ENCODE measurements around the gene CDK18. TPM values are rescaled to one million over a fixed set of nuclear protein-coding genes. Genes with fewer than 3 reads are reported as not detected.

The CDK18 gene
- total RNA-seq, 2 donors from 2014 or later: 27.9 to 46.0 TPM

GRCh38 chr1:205522692-205523091, 18.2 kb downstream of the CDK18 start:
- no peak for TF ChIP-seq CTCF (IDR thresholded peaks at IDR 0.05)
- no peaks in the 10 kb centered on the region for H3K36me3 ChIP-seq
- peaks cover 7% of the 10 kb centered on the region for H3K4me1 ChIP-seq
- no peaks in the 10 kb centered on the region for H3K9me3 ChIP-seq
- H3K9ac ChIP-seq (ENCODE audit: low read depth in 2 of 2, low read length in 2 of 2): no peak overlapping the region
- intact Hi-C loops (cut with DNase I): loop anchor here (10.0 kb wide), 1 partner anchor 128 kb away; no protein-coding TSS in a partner anchor
- no peak overlapping the region for H3K27ac ChIP-seq
- H3K27me3 ChIP-seq: no peaks in the 10 kb centered on the region
- no peak overlapping the region for H3K4me3 ChIP-seq
- no peak for DNase-seq

- no peak for DNase-seq
- peaks cover 7% of the 10 kb centered on the region for H3K4me1 ChIP-seq
- H3K36me3 ChIP-seq: no peaks in the 10 kb centered on the region
- H3K27me3 ChIP-seq: no peaks in the 10 kb centered on the region
- no peak for TF ChIP-seq CTCF (IDR thresholded peaks at IDR 0.05)
- no peak overlapping the region for H3K9ac ChIP-seq (ENCODE audit: low read depth in 2 of 2, low read length in 2 of 2)
- H3K4me3 ChIP-seq: no peak overlapping the region
- no peaks in the 10 kb centered on the region for H3K9me3 ChIP-seq
- no peak overlapping the region for H3K27ac ChIP-seq
- intact Hi-C loops (cut with DNase I): loop anchor here (10.0 kb wide), 1 partner anchor 129 kb away; no protein-coding TSS in a partner anchor
Measured at GRCh38 chr1:205523261-205523890, 18.9 kb downstream of the CDK18 start.

- Histone ChIP-seq H3K9me3 (no peaks in the 10 kb centered on the region), H3K36me3 (no peaks in the 10 kb centered on the region), H3K9ac (ENCODE audit: low read depth in 2 of 2, low read length in 2 of 2) (no peak overlapping the region), H3K27ac (no peak overlapping the region), H3K4me3 (no peak overlapping the region), H3K27me3 (no peaks in the 10 kb centered on the region), H3K4me1 (peaks cover 8% of the 10 kb centered on the region)
- peak; percentile 67 for TF ChIP-seq CTCF (IDR thresholded peaks at IDR 0.05)
- intact Hi-C loops (cut with DNase I): loop anchor here (2.0 to 10.0 kb wide), 2 partner anchors 35 to 129 kb away; no protein-coding TSS in a partner anchor
- peak; percentile 89 for DNase-seq
Measured at GRCh38 chr1:205523891-205524793, 19.7 kb downstream of the CDK18 start.

- H3K4me3 ChIP-seq: no peak overlapping the region
- H3K27me3 ChIP-seq: no peaks in the 10 kb centered on the region
- no peaks in the 10 kb centered on the region for H3K9me3 ChIP-seq
- DNase-seq: no peak
- peaks cover 7% of the 10 kb centered on the region for H3K4me1 ChIP-seq
- intact Hi-C loops (cut with DNase I): loop anchor here (2.0 to 10.0 kb wide), 4 partner anchors 36 to 130 kb away; partner anchors contain the start of gene ELK4
- H3K36me3 ChIP-seq: no peaks in the 10 kb centered on the region
- no peak for TF ChIP-seq CTCF (IDR thresholded peaks at IDR 0.05)
- H3K9ac ChIP-seq (ENCODE audit: low read depth in 2 of 2, low read length in 2 of 2): no peak overlapping the region
- H3K27ac ChIP-seq: no peak overlapping the region
Measured at GRCh38 chr1:205524794-205525101, 20.3 kb downstream of the CDK18 start.

GRCh38 chr1:205525495-205526285, 21.2 kb downstream of the CDK18 start:
- Histone ChIP-seq H3K36me3 (no peaks in the 10 kb centered on the region), H3K4me1 (peaks cover 4% of the 10 kb centered on the region), H3K27me3 (no peaks in the 10 kb centered on the region), H3K9ac (ENCODE audit: low read depth in 2 of 2, low read length in 2 of 2) (no peak overlapping the region), H3K27ac (no peak overlapping the region), H3K4me3 (no peak overlapping the region), H3K9me3 (no peaks in the 10 kb centered on the region)
- TF ChIP-seq CTCF (IDR thresholded peaks at IDR 0.05): no peak
- DNase-seq: no peak
- intact Hi-C loops (cut with DNase I): loop anchor here (2.0 to 10.0 kb wide), 4 partner anchors 37 to 131 kb away; partner anchors contain the start of gene ELK4
